ENCODE data around the gene GALR1.

- no peak for TF ChIP-seq POLR2A (IDR thresholded peaks at IDR 0.05; ENCODE audit: low read depth, low read length)
- no peak for TF ChIP-seq TAF1 (IDR thresholded peaks at IDR 0.05; ENCODE audit: low read depth, low read length)
- no peak for TF ChIP-seq POLR2AphosphoS5 (IDR thresholded peaks at IDR 0.05; ENCODE audit: low read depth, low read length)
- no peak for TF ChIP-seq PAX5 (IDR thresholded peaks at IDR 0.05; ENCODE audit: insufficient read depth, low read length, severe bottlenecking)
- TF ChIP-seq POU2F2 (IDR thresholded peaks at IDR 0.05; ENCODE audit: low read depth, low read length), result no peak
- TF ChIP-seq SPI1 (IDR thresholded peaks at IDR 0.05; ENCODE audit: low read depth, low read length), result no peak
Observed at GRCh38 chr18:77203851-77204250, 45.8 kb upstream of the GALR1 start.

All from GM12891 (cell line).